Gastrocnemius medialis (tissue), 4 donors: Measurements from ENCODE around the gene RARG.

Experiments used
- POLR2A ChIP-seq, 2 donors: fragments of 450-650 bp; IDR thresholded peaks; one replicate each; pipeline ENCODE4 v1.6.1; 2017; ENCODE audit warnings: antibody characterized with exemption in 2 of 2, mild to moderate bottlenecking in 2 of 2, moderate library complexity in 2 of 2
- TF ChIP-seq, protein P1 (sequence below), 5 experiments: fragments of 450-650 bp in 3 of 5; fragments of 200-600 bp in 2 of 5; sonication (generic) in 2 of 5; IDR thresholded peaks in 4 of 5; conservative IDR thresholded peaks in 1 of 5; 1 replicate in 4 of 5; 2 replicates in 1 of 5; pipeline ENCODE4 v1.5.1; 2016 to 2019; ENCODE audit warnings: antibody characterized with exemption in 5 of 5, mild to moderate bottlenecking in 3 of 5, moderate library complexity in 3 of 5

GRCh38 chr12:53181935-53182334 lies 50.1 kb downstream of the RARG start:
- TF ChIP-seq, protein P1, sequence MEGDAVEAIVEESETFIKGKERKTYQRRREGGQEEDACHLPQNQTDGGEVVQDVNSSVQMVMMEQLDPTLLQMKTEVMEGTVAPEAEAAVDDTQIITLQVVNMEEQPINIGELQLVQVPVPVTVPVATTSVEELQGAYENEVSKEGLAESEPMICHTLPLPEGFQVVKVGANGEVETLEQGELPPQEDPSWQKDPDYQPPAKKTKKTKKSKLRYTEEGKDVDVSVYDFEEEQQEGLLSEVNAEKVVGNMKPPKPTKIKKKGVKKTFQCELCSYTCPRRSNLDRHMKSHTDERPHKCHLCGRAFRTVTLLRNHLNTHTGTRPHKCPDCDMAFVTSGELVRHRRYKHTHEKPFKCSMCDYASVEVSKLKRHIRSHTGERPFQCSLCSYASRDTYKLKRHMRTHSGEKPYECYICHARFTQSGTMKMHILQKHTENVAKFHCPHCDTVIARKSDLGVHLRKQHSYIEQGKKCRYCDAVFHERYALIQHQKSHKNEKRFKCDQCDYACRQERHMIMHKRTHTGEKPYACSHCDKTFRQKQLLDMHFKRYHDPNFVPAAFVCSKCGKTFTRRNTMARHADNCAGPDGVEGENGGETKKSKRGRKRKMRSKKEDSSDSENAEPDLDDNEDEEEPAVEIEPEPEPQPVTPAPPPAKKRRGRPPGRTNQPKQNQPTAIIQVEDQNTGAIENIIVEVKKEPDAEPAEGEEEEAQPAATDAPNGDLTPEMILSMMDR (IDR thresholded peaks at IDR 0.05 in 4 of 5, conservative IDR thresholded peaks at IDR 0.05 in 1 of 5) = no peak
- TF ChIP-seq POLR2A (IDR thresholded peaks at IDR 0.05) = no peak
